Activated naive CD8-positive, alpha-beta T cell treated with anti-CD3 and anti-CD28 coated beads, Interleukin-2, amount 50 U/mL, for 24 hours (primary cell): ENCODE results near the gene TMEM266.

Experiments used
- ATAC-seq: fragments of 150-1000 bp; cut with Tn5 transposase; one replicate; pipeline ENCODE4 v1.10.0; 2021
- DNase-seq: peaks from one replicate; pipeline ENCODE4 v3.0.0; 2021
- H3K27ac Mint-ChIP-seq: one replicate; pipeline ENCODE4 v1.8.0; 2021; ENCODE audit warnings: mild to moderate bottlenecking, mixed read lengths
- H3K27me3 Mint-ChIP-seq: one replicate; pipeline ENCODE4 v1.8.0; 2021; ENCODE audit warnings: mixed read lengths
- H3K36me3 Mint-ChIP-seq: one replicate; pipeline ENCODE4 v1.8.0; 2021; ENCODE audit warnings: low read depth, mixed read lengths
- H3K4me1 Mint-ChIP-seq: one replicate; pipeline ENCODE4 v1.8.0; 2021; ENCODE audit warnings: mixed read lengths
- H3K4me3 Mint-ChIP-seq: one replicate; pipeline ENCODE4 v1.8.0; 2021; ENCODE audit warnings: mild to moderate bottlenecking, moderate library complexity, mixed read lengths
- H3K9me3 Mint-ChIP-seq: one replicate; pipeline ENCODE4 v1.8.0; 2021; ENCODE audit warnings: mixed read lengths

Gene TMEM266

GRCh38 chr15:76185716-76186115 lies 125.9 kb downstream of the TMEM266 start:
- H3K27ac Mint-ChIP-seq = no peak overlapping the region
- no peak overlapping the region for H3K4me3 Mint-ChIP-seq
- no peaks in the 10 kb centered on the region for H3K9me3 Mint-ChIP-seq
- no peaks in the 10 kb centered on the region for H3K36me3 Mint-ChIP-seq
- H3K27me3 Mint-ChIP-seq = peaks cover 55% of the 10 kb centered on the region
- DNase-seq = peak; percentile 16
- peaks cover 20% of the 10 kb centered on the region for H3K4me1 Mint-ChIP-seq
- no peak for ATAC-seq

DNA sequence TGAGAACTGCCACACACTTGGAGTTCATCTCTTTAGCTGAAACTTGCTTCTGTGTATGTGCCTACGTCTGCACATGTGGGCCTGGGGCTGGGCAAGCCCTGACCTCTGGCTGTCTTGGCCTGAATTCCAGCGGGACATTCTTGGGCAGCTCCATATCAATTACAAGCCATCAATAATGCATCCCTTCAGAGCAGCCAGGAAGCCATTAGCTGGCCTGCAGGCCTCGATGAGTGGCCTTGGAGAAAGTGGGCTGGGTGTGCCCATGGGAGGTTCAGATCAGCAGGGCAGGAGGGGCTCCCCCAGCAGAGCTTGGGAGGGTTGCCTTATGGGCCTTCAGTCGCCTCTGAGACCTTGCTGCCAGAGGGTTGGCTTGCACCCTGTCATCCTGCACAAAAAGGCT lies 127.4 kb downstream of the TMEM266 start:
- peaks cover 15% of the 10 kb centered on the region for H3K4me1 Mint-ChIP-seq
- ATAC-seq (no peak), DNase-seq (no peak)
- H3K4me3 Mint-ChIP-seq = no peak overlapping the region
- no peaks in the 10 kb centered on the region for H3K36me3 Mint-ChIP-seq
- no peaks in the 10 kb centered on the region for H3K9me3 Mint-ChIP-seq
- H3K27me3 Mint-ChIP-seq = peaks cover 48% of the 10 kb centered on the region
- no peak overlapping the region for H3K27ac Mint-ChIP-seq

DNA sequence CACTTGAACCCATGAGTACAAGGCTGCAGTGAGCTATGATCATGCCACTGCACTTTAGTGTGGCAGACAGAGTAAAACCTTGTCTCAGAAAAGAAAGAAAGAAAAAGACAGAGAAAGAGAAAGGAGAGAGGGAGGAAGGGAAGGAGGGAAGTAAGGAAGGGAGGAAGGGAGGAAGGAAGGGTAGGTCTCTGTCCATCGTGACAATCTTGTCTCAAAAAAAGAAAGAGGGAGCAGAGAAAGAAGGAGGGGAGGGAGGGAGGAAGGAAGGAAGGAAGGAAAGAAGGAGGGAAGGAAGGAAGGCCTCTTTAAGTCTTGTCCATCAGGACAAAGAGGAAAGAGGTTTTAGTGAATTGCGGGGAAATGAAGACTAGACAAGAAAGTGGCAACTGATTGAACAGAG lies 129.3 kb downstream of the TMEM266 start:
- Mint-ChIP-seq H3K4me3 (no peak overlapping the region), H3K27me3 (peaks cover 48% of the 10 kb centered on the region), H3K9me3 (no peaks in the 10 kb centered on the region), H3K36me3 (no peaks in the 10 kb centered on the region), H3K4me1 (peaks cover 12% of the 10 kb centered on the region), H3K27ac (no peak overlapping the region)
- no peak for ATAC-seq
- no peak for DNase-seq

DNA sequence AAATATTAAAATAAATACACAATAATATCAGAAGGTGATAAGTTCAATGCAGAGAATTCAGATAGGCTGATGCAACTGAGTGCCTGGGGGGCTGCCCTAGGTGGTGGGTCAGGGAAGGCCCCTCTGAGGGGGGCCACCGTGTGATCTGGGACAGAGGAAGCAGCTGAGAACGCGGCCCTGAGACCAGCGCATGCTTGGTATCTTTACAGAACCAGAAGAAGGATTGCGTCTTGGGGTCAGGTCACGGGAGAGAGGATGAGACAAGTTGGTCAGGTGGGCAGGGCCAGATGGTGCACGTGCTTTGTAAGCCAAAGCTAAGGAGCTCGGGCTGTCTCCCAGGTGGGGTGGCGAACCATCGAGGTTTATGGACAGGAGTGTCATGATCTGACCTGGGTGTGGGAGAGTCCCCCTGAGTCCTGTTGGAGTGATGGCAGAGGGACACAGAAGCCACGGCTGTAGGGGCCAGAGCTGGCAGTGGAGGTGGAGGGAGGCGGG lies 130.3 kb downstream of the TMEM266 start:
- Mint-ChIP-seq H3K36me3 (no peaks in the 10 kb centered on the region), H3K9me3 (no peaks in the 10 kb centered on the region), H3K4me3 (no peak overlapping the region), H3K4me1 (peaks cover 12% of the 10 kb centered on the region), H3K27ac (no peak overlapping the region), H3K27me3 (peaks cover 45% of the 10 kb centered on the region)
- ATAC-seq (no peak), DNase-seq (no peak)

- Mint-ChIP-seq H3K36me3 (no peaks in the 10 kb centered on the region), H3K27ac (no peak overlapping the region), H3K4me1 (peaks cover 12% of the 10 kb centered on the region), H3K9me3 (no peaks in the 10 kb centered on the region), H3K4me3 (no peak overlapping the region), H3K27me3 (peaks cover 39% of the 10 kb centered on the region)
- DNase-seq = peak; percentile 82
- peak; percentile 88 for ATAC-seq
Observed at GRCh38 chr15:76190751-76191538, 131.2 kb downstream of the TMEM266 start.

DNA sequence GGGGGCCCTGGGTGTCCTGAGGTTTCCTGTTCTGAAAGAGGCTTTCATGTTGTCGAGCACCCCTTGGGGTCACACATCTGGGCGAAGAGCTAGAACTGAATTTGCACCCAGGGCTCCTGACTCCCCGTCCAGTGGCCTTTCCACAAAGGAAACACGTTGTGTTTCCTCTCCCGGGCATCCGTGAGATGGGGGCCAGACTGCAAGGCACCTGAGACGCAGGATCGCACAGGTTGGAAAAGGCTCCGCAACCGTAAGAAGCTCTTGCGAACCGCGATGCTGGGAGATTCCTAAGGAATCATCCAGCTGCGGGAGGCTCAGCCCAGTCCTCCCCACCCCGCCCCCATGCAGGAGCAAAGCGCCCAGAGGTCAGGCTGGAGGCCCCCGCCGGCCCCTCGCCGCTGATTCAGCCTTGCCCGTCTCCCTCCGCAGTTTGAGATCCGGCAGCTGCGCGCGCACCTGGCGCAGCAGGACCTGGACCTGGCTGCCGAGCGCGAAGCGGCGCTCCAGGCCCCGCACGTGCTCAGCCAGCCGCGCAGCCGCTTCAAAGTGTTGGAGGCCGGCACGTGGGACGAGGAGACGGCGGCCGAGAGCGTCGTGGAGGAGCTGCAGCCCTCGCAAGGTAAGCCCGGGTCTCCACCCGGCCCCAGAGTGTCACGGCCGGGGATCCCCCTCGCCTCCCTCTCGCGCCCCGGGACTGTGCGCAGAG lies 131.9 kb downstream of the TMEM266 start:
- Mint-ChIP-seq H3K9me3 (no peaks in the 10 kb centered on the region), H3K27me3 (peaks cover 36% of the 10 kb centered on the region), H3K4me1 (peaks cover 14% of the 10 kb centered on the region), H3K36me3 (no peaks in the 10 kb centered on the region), H3K4me3 (no peak overlapping the region), H3K27ac (no peak overlapping the region)
- DNase-seq = no peak
- ATAC-seq = no peak

DNA sequence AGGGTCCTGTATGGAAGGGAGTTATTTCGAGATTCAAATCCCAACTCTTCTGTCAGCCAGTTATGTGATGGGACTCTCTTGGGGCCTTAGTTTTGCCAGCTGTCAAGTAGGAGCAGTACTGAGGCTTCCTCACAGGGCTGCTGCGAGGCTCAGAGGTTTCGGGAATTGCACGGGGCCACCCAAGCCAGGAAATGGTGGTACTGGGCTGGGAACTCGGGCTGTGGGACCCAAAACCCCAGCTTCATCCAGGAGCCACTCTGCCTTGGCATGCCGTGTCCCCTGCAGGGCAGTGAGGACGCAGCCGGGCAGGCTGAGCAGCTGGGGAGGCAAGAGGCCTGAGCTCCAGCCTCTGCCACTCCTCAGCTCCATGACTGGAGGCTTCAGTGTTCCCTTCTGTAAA lies 132.9 kb downstream of the TMEM266 start:
- DNase-seq = no peak
- Mint-ChIP-seq H3K9me3 (no peaks in the 10 kb centered on the region), H3K27ac (no peak overlapping the region), H3K27me3 (peaks cover 36% of the 10 kb centered on the region), H3K36me3 (no peaks in the 10 kb centered on the region), H3K4me1 (peaks cover 14% of the 10 kb centered on the region), H3K4me3 (no peak overlapping the region)
- ATAC-seq = no peak

DNA sequence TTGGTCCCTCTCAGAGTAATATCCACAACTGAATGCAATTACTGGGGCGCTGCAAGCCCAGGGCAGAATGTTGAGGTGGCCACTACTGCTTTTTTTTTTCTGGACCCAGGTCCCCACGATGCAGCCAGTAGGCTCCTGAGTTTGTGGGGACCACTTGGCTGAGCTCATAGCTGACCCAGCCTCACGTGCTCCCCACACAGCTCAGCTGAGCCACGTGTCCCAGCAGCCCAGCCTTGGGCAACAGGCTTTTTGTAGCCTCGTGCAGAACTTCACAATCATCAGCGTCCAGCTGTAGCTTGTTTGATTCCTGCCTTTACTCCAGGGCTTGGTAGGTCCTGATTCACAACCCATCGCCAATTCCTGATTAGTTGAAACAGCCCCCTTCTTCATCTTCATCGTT lies 134.1 kb downstream of the TMEM266 start:
- Mint-ChIP-seq H3K4me1 (peaks cover 14% of the 10 kb centered on the region), H3K9me3 (no peaks in the 10 kb centered on the region), H3K27me3 (peaks cover 26% of the 10 kb centered on the region), H3K36me3 (no peaks in the 10 kb centered on the region), H3K4me3 (no peak overlapping the region), H3K27ac (no peak overlapping the region)
- no peak for ATAC-seq
- DNase-seq = no peak

DNA sequence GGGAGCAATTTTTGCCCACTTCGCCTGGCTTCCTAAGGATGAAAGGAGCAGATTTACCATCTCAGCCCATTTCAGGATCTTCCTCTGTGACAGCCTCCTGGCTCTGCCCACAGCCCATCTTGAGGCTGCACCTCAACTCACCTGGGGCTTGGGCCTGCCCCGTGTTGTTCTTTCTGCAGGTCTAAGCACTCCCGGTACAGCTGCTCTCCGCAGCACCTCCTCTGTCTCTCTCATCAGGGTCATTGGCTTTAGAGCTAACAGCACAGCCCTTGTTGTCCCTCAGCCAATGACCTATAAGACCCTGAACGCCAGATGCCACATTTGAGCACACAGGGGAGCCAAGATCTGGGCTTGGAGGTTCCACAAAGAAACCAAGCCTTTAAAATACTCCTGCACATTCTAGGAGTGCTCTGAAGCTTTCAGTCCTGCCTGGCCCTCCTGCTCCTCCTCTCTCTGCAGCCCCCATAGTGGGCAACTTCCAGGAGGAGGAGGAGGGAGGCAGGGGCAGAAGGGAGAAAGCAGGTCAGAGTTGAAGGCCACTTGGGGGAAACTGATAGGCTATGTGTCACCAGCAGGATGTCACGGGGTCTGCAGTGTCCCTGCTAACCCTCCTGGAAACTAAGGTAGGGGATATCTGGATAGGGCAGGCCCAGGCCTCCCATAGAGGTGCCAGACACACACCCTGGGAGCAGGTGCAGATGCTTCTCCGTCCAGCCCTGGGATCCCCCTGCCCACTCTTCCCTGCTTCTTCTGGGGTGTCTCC lies 135.9 kb downstream of the TMEM266 start:
- H3K27me3 Mint-ChIP-seq = peaks cover 10% of the 10 kb centered on the region
- H3K4me3 Mint-ChIP-seq = no peak overlapping the region
- no peaks in the 10 kb centered on the region for H3K36me3 Mint-ChIP-seq
- ATAC-seq (no peak), DNase-seq (no peak)
- H3K4me1 Mint-ChIP-seq = peaks cover 8% of the 10 kb centered on the region
- H3K9me3 Mint-ChIP-seq = no peaks in the 10 kb centered on the region
- no peak overlapping the region for H3K27ac Mint-ChIP-seq

- ATAC-seq (no peak), DNase-seq (peak; percentile 12)
- Mint-ChIP-seq H3K27me3 (peaks cover 5% of the 10 kb centered on the region), H3K27ac (no peak overlapping the region), H3K4me1 (peaks cover 2% of the 10 kb centered on the region), H3K9me3 (no peaks in the 10 kb centered on the region), H3K36me3 (no peaks in the 10 kb centered on the region), H3K4me3 (no peak overlapping the region)
Observed at GRCh38 chr15:76196269-76197231, 136.8 kb downstream of the TMEM266 start.

DNA sequence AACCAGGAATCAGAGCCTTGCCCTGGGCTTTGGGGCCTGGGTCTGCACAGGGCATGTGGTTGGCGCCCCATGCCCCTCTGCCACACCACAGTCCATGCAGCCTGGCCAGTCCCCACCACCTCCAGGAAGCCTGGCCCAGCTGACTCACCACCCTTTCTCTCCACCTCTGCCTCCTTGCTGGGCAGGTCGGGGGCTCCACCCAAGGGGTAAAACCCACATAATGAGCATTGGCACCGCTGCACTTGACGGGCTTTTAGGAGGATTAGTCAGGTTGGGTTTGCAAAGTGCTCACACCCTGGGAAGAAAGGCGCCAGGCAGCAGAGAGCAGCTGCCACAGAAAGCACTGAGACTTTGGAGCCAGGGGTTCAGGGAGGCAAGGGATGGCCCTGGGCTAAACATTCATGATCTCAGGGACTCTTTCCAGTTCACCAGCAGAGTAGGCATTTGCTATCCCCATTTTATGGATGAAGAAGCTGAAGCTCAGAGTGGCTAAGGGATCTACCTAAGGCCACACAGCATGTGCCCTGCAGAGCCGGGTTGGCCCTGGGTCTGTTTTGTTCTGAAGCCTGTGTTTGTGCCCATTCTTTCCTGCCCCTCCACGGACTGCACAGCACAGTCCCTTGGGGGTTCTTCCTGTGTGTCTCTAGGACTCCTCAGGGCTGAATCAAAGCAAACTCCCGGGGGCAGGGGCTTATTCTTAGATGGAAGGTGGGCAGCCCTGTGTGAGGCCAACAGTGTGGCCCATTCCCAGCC lies 138.1 kb downstream of the TMEM266 start:
- no peak overlapping the region for H3K4me3 Mint-ChIP-seq
- H3K27me3 Mint-ChIP-seq = no peaks in the 10 kb centered on the region
- peaks cover 2% of the 10 kb centered on the region for H3K4me1 Mint-ChIP-seq
- ATAC-seq (peak; percentile 33), DNase-seq (peak; percentile 11)
- H3K27ac Mint-ChIP-seq = no peak overlapping the region
- H3K9me3 Mint-ChIP-seq = no peaks in the 10 kb centered on the region
- H3K36me3 Mint-ChIP-seq = no peaks in the 10 kb centered on the region

- Mint-ChIP-seq H3K4me1 (peaks cover 2% of the 10 kb centered on the region), H3K27ac (no peak overlapping the region), H3K4me3 (no peak overlapping the region), H3K9me3 (no peaks in the 10 kb centered on the region), H3K36me3 (no peaks in the 10 kb centered on the region), H3K27me3 (no peaks in the 10 kb centered on the region)
- DNase-seq (no peak), ATAC-seq (no peak)
Observed at GRCh38 chr15:76198456-76199105, 138.8 kb downstream of the TMEM266 start.
